ENCODE results near the gene CAMK2G.

DNA sequence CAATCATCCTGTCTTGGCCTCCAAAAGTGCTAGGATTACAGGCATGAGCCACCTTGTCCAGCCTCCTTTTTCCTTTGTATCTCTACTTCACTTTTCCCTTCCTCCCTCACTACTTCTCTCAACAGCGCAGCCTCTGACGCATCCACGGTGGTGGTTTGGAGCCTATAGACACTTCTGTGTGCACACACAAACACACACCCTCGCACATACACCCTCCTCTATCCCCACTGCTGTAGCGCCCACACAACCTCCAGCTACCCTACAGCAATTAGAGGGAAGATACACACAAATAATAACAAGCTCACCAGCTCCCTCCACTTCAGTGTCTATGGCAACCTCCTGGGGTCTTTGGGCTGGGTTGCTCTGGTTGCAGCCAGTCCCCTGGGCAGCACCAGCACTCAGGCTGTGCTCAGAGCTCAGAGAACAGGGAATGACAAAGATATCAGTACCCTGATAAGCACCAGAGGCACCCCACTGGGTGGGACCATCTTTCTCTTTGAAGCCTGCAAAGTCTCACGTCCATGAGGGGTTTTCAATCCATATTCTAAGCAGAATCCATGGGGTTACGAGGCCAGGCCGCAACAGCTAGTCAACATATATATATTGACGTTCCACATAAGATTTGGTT, 3.3 kb upstream of the CAMK2G start:
- TF ChIP-seq, protein P1, sequence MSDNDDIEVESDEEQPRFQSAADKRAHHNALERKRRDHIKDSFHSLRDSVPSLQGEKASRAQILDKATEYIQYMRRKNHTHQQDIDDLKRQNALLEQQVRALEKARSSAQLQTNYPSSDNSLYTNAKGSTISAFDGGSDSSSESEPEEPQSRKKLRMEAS (IDR thresholded peaks at IDR 0.05; ENCODE audit: low read depth): no peak
- TF ChIP-seq REST (IDR thresholded peaks at IDR 0.05; ENCODE audit: low read depth, low read length) (no peak), EZH2phosphoT487 (IDR thresholded peaks at IDR 0.05; ENCODE audit: borderline replicate concordance, low read depth) (no peak), CTCF (IDR thresholded peaks at IDR 0.05) (no peak), SMC3 (IDR thresholded peaks at IDR 0.05; ENCODE audit: low read depth, low read length) (no peak), POLR2AphosphoS5 (IDR thresholded peaks at IDR 0.05; ENCODE audit: low read depth, low read length) (no peak), EP300 (IDR thresholded peaks at IDR 0.05; ENCODE audit: borderline replicate concordance in 1 of 2, low read depth in 1 of 2, low read length in 1 of 2) (no peak), GATA2 (CRISPR knock-in tag; IDR thresholded peaks at IDR 0.05) (no peak), TCF12 (IDR thresholded peaks at IDR 0.05) (no peak), NFIC (IDR thresholded peaks at IDR 0.05; ENCODE audit: borderline replicate concordance) (no peak), RFX5 (IDR thresholded peaks at IDR 0.05; ENCODE audit: low read length) (no peak)
- TF ChIP-seq, protein P2, sequence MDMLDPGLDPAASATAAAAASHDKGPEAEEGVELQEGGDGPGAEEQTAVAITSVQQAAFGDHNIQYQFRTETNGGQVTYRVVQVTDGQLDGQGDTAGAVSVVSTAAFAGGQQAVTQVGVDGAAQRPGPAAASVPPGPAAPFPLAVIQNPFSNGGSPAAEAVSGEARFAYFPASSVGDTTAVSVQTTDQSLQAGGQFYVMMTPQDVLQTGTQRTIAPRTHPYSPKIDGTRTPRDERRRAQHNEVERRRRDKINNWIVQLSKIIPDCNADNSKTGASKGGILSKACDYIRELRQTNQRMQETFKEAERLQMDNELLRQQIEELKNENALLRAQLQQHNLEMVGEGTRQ (IDR thresholded peaks at IDR 0.05; ENCODE audit: borderline replicate concordance, low read depth, low read length): no peak
